ENCODE measurements around the gene MBD6.

The MBD6 gene

GRCh38 chr12:57483466-57483865 lies 39.2 kb upstream of the MBD6 start:
- TF ChIP-seq EZH2phosphoT487 (IDR thresholded peaks at IDR 0.05; ENCODE audit: low read length) (no peak), EZH2 (optimal IDR thresholded peaks at IDR 0.05; ENCODE audit: low read depth, low read length) (no peak), CTCF (IDR thresholded peaks at IDR 0.05; ENCODE audit: low read length) (no peak)
- no peak for DNase-seq
- Histone ChIP-seq H3K27ac (ENCODE audit: low read length) (no peak overlapping the region), H4K20me1 (ENCODE audit: insufficient read depth, low read length) (no peaks in the 10 kb centered on the region), H3F3A (ENCODE audit: insufficient read depth, low read length) (0 out of 2 replicates have a peak, but pooled peaks cover 4% of the 10 kb centered on the region), H2AFZ (ENCODE audit: low read length) (no peak overlapping the region), H3K9me2 (replicated peaks; ENCODE audit: insufficient read depth, low read length) (no peaks in the 10 kb centered on the region), H3K4me1 (ENCODE audit: low read length) (0 out of 2 replicates have a peak, but pooled peaks cover 3% of the 10 kb centered on the region), H3K4me3 (ENCODE audit: low read length) (no peak overlapping the region), H3K9ac (ENCODE audit: low read length) (no peak overlapping the region), H3K36me3 (replicated peaks; ENCODE audit: insufficient read depth, low read length) (no peaks in the 10 kb centered on the region), H3K79me2 (ENCODE audit: low read length) (peaks cover 11% of the 10 kb centered on the region), H3K4me2 (ENCODE audit: low read depth, low read length) (no peak overlapping the region), H3K27me3 (replicated peaks; ENCODE audit: insufficient read depth, low read length) (no peaks in the 10 kb centered on the region), H3K9me3 (replicated peaks; ENCODE audit: insufficient read depth, low read length) (no peaks in the 10 kb centered on the region)

GRCh38 chr12:57485695-57486094 lies 36.9 kb upstream of the MBD6 start:
- H3K27ac ChIP-seq (ENCODE audit: low read length), result no peak overlapping the region
- no peaks in the 10 kb centered on the region for H3K9me3 ChIP-seq (replicated peaks; ENCODE audit: insufficient read depth, low read length)
- H2AFZ ChIP-seq (ENCODE audit: low read length), result no peak overlapping the region
- no peak overlapping the region for H3K4me3 ChIP-seq (ENCODE audit: low read length)
- peaks cover 11% of the 10 kb centered on the region; the same call in 1 of the 2 replicates for H3K36me3 ChIP-seq (replicated peaks; ENCODE audit: insufficient read depth, low read length)
- H3K4me2 ChIP-seq (ENCODE audit: low read depth, low read length), result no peak overlapping the region
- 0 out of 2 replicates have a peak, but pooled peaks cover 9% of the 10 kb centered on the region for H3F3A ChIP-seq (ENCODE audit: insufficient read depth, low read length)
- TF ChIP-seq CTCF (IDR thresholded peaks at IDR 0.05; ENCODE audit: low read length), result no peak
- no peak for TF ChIP-seq EZH2 (optimal IDR thresholded peaks at IDR 0.05; ENCODE audit: low read depth, low read length)
- no peak for TF ChIP-seq EZH2phosphoT487 (IDR thresholded peaks at IDR 0.05; ENCODE audit: low read length)
- H3K9ac ChIP-seq (ENCODE audit: low read length), result no peak overlapping the region
- peaks cover 32% of the 10 kb centered on the region for H3K79me2 ChIP-seq (ENCODE audit: low read length)
- peaks cover 14% of the 10 kb centered on the region for H3K4me1 ChIP-seq (ENCODE audit: low read length)
- H3K9me2 ChIP-seq (replicated peaks; ENCODE audit: insufficient read depth, low read length), result no peaks in the 10 kb centered on the region
- no peaks in the 10 kb centered on the region for H4K20me1 ChIP-seq (ENCODE audit: insufficient read depth, low read length)
- no peak for DNase-seq
- no peaks in the 10 kb centered on the region for H3K27me3 ChIP-seq (replicated peaks; ENCODE audit: insufficient read depth, low read length)

- Histone ChIP-seq H3K9me2 (replicated peaks; ENCODE audit: insufficient read depth, low read length) (no peaks in the 10 kb centered on the region), H2AFZ (ENCODE audit: low read length) (peak overlapping the region; percentile 59), H3K4me3 (ENCODE audit: low read length) (peak overlapping the region; percentile 92), H4K20me1 (ENCODE audit: insufficient read depth, low read length) (no peaks in the 10 kb centered on the region), H3K27me3 (replicated peaks; ENCODE audit: insufficient read depth, low read length) (no peaks in the 10 kb centered on the region), H3K79me2 (ENCODE audit: low read length) (peaks cover 41% of the 10 kb centered on the region), H3K4me1 (ENCODE audit: low read length) (peaks cover 14% of the 10 kb centered on the region), H3F3A (ENCODE audit: insufficient read depth, low read length) (0 out of 2 replicates have a peak, but pooled peaks cover 9% of the 10 kb centered on the region), H3K4me2 (ENCODE audit: low read depth, low read length) (peak overlapping the region; percentile 66; the same call in 1 of the 2 replicates), H3K27ac (ENCODE audit: low read length) (no peak overlapping the region), H3K9ac (ENCODE audit: low read length) (no peak overlapping the region), H3K9me3 (replicated peaks; ENCODE audit: insufficient read depth, low read length) (no peaks in the 10 kb centered on the region), H3K36me3 (replicated peaks; ENCODE audit: insufficient read depth, low read length) (peaks cover 16% of the 10 kb centered on the region; the same call in 1 of the 2 replicates)
- DNase-seq, result no peak
- TF ChIP-seq EZH2phosphoT487 (IDR thresholded peaks at IDR 0.05; ENCODE audit: low read length), result no peak
- no peak for TF ChIP-seq EZH2 (optimal IDR thresholded peaks at IDR 0.05; ENCODE audit: low read depth, low read length)
- TF ChIP-seq CTCF (IDR thresholded peaks at IDR 0.05; ENCODE audit: low read length), result no peak
Measured at GRCh38 chr12:57487055-57487596, 35.5 kb upstream of the MBD6 start.

All from MM.1S (cell line).